HepG2 (cell line): ENCODE measurements around the gene ACSL5. TPM values are rescaled to one million over a fixed set of nuclear protein-coding genes. Genes with fewer than 3 reads are reported as not detected.

Source experiments
- ATAC-seq: fragments of 200-7000 bp; cut with Tn5 transposase; 3 replicates; pipeline ENCODE4 v1.9.1; 2020; ENCODE audit warnings: mild to moderate bottlenecking, moderate library complexity
- BruUV-seq: library from RNA; stranded (reverse); fragments of 400-500 nt; replicated peaks from 2 replicates; lab custom pipeline; 2021; lab: Mats Ljungman, UMichigan
- CTCF ChIA-PET: fragments of 300-600 bp; formaldehyde crosslinking; extraction: SDS; loops from one replicate; lab custom pipeline; 2021; ENCODE audit warnings: low total read pairs, inconsistent platforms, low intra/inter-chr PET ratio; lab: Yijun Ruan, JAX
- POLR2A ChIA-PET: fragments of 350-600 bp; sonication (Branson Sonifier 250); formaldehyde crosslinking; loops from one replicate; lab custom pipeline; 2020; ENCODE audit warnings: antibody characterized with exemption, inconsistent platforms; lab: Yijun Ruan, JAX
- DNase-seq: peaks from one replicate; pipeline ENCODE4 v3.0.0-alpha.2; 2015; ENCODE audit warnings: low spot score
- FAIRE-seq: peaks from 3 replicates; lab custom pipeline; 2011; peaks lifted over from hg19 to GRCh38; lab: Jason Lieb, UNC
- H2AFZ ChIP-seq: one replicate; pipeline ENCODE4 v1.6.1; 2011; ENCODE audit warnings: low read length, inconsistent platforms
- H3K27ac ChIP-seq: fragments of 300-600 bp; 3 replicates; pipeline ENCODE4 v1.8.0; 2011; ENCODE audit warnings: mixed run types, mild to moderate bottlenecking, mixed read lengths, low read length, inconsistent platforms; ENCODE audit not compliant: insufficient read depth; ENCODE audit errors: extremely low read length
- H3K27me3 ChIP-seq, 2 experiments: fragments of 200-600 bp in 1 of 2; 2 replicates in 1 of 2; 3 replicates in 1 of 2; pipeline versions ENCODE4 v1.6.0 to v1.8.0; 2011; ENCODE audit warnings: low read length in 2 of 2, mild to moderate bottlenecking in 2 of 2, moderate library complexity in 2 of 2, inconsistent platforms in 1 of 2; ENCODE audit not compliant: insufficient read depth in 2 of 2, control insufficient read depth in 1 of 2
- H3K36me3 ChIP-seq, 2 experiments: fragments of 200-600 bp in 1 of 2; replicated peaks in 1 of 2; 2 replicates in 1 of 2; 3 replicates in 1 of 2; pipeline versions ENCODE4 v1.5.1 to v1.8.0; 2011; ENCODE audit warnings: low read length in 2 of 2, inconsistent platforms in 1 of 2; ENCODE audit not compliant: insufficient read depth in 2 of 2, control insufficient read depth in 1 of 2
- H3K4me1 ChIP-seq: 2 replicates; pipeline ENCODE4 v1.5.1; 2012; ENCODE audit warnings: low read length, inconsistent platforms; ENCODE audit not compliant: insufficient read depth
- H3K4me2 ChIP-seq: 2 replicates; pipeline ENCODE4 v1.6.0; 2011; ENCODE audit warnings: low read depth, low read length, inconsistent platforms
- H3K4me3 ChIP-seq, 3 experiments: fragments of 200-600 bp in 1 of 3; sonication (generic), shearing (Covaris generic) in 1 of 3; replicated peaks in 1 of 3; 2 replicates each; pipeline ENCODE4 v1.5.1; 2011 to 2016; ENCODE audit warnings: low read length in 3 of 3, inconsistent platforms in 2 of 3, low read depth in 2 of 3, mild to moderate bottlenecking in 2 of 3, control low read depth in 1 of 3, mixed read lengths in 1 of 3; ENCODE audit not compliant: insufficient read depth in 1 of 3
- H3K79me2 ChIP-seq: one replicate; pipeline ENCODE4 v1.6.1; 2011; ENCODE audit warnings: low read length, inconsistent platforms; ENCODE audit not compliant: insufficient read depth
- H3K9ac ChIP-seq: 2 replicates; pipeline ENCODE4 v1.6.0; 2011; ENCODE audit warnings: mild to moderate bottlenecking, low read depth, low read length, inconsistent platforms; ENCODE audit not compliant: insufficient read depth
- H3K9me3 ChIP-seq: 2 replicates; pipeline ENCODE4 v1.5.1; 2012; ENCODE audit warnings: mild to moderate bottlenecking, low read length
- H4K20me1 ChIP-seq: 2 replicates; pipeline ENCODE4 v1.6.0; 2011; ENCODE audit warnings: inconsistent platforms, mild to moderate bottlenecking, low read length, moderate library complexity; ENCODE audit not compliant: insufficient read depth
- CENPT ChIP-seq: sonication (generic); formaldehyde crosslinking; IDR thresholded peaks from 2 replicates; pipeline ENCODE4 v1.8.0; 2022; ENCODE audit warnings: low read depth, mild to moderate bottlenecking, moderate library complexity, missing genetic modification reagents
- FOSL2 ChIP-seq: sonication (generic); formaldehyde crosslinking; IDR thresholded peaks from 2 replicates; pipeline ENCODE4 v1.4.0; 2020; ENCODE audit warnings: missing genetic modification reagents
- REXO4 ChIP-seq: sonication (generic); formaldehyde crosslinking; IDR thresholded peaks from 2 replicates; pipeline ENCODE4 v1.8.0; 2022; ENCODE audit warnings: missing genetic modification reagents, mild to moderate bottlenecking, borderline replicate concordance
- RFXANK ChIP-seq: IDR thresholded peaks from 2 replicates; pipeline ENCODE4 v1.6.1; 2016
- TOPORS ChIP-seq: sonication (generic); formaldehyde crosslinking; IDR thresholded peaks from 2 replicates; pipeline ENCODE4 v1.8.0; 2023; ENCODE audit warnings: mild to moderate bottlenecking, missing genetic modification reagents
- ZNF101 ChIP-seq: sonication (generic); formaldehyde crosslinking; IDR thresholded peaks from 2 replicates; pipeline ENCODE4 v1.4.0; 2020; ENCODE audit warnings: mild to moderate bottlenecking, low read depth, missing genetic modification reagents, borderline replicate concordance
- WGBS: methylation state at CpG from one replicate; pipeline ENCODE4 v1.1.6; 2017; ENCODE audit warnings: low lambda C conversion rate; 5-methylcytosine and 5-hydroxymethylcytosine counted together
- in situ Hi-C: cut with HindIII; loops from 2 replicates; pipeline ENCODE4 v1.10.0; 2017; ENCODE audit warnings: low pct_unique_long_range_greater_than_20kb; ENCODE audit not compliant: extremely low pct_ligation_motif_present
- intact Hi-C: fragments of 100-400 bp; cut with micrococcal nuclease; formaldehyde crosslinking; loops from one replicate; pipeline ENCODE4 v1.10.0; 2022; ENCODE audit not compliant: unreplicated experiment
- polyA plus RNA-seq, 8 experiments: library from polyadenylated mRNA; depleted of rRNA in 3 of 8; stranded (reverse) in 7 of 8; unstranded in 1 of 8; fragments of >200 nt; fragmentation: Illumina TruSeq in 4 of 8; extraction: Trizol in 4 of 8; gene quantifications; 2 replicates each; pipeline versions ENCODE4 v1.2.1 to v1.2.3, GENCODE V29; 2011 to 2016; ENCODE audit warnings: low read depth in 4 of 8, missing spikeins in 1 of 8, mixed read lengths in 1 of 8; ENCODE audit not compliant: insufficient read depth in 1 of 8
- total RNA-seq, 5 experiments: library from RNA; depleted of rRNA; stranded (reverse); fragments of >200 nt; fragmentation: Illumina TruSeq; extraction: Trizol; gene quantifications; 2 replicates each; pipeline ENCODE4 v1.2.3, GENCODE V29; 2016; ENCODE audit warnings: low read depth in 1 of 5
- TF ChIP-seq, protein P1 (sequence below): sonication (generic); formaldehyde crosslinking; IDR thresholded peaks from 2 replicates; pipeline ENCODE4 v1.4.0; 2020; ENCODE audit warnings: missing genetic modification reagents, borderline replicate concordance

Gene ACSL5
- total and polyA plus RNA-seq, 2 of the 13 experiments (the other 11 are each of a cell fraction or from before 2014, with no cell fraction given): 56.4 to 82.5 TPM

DNA sequence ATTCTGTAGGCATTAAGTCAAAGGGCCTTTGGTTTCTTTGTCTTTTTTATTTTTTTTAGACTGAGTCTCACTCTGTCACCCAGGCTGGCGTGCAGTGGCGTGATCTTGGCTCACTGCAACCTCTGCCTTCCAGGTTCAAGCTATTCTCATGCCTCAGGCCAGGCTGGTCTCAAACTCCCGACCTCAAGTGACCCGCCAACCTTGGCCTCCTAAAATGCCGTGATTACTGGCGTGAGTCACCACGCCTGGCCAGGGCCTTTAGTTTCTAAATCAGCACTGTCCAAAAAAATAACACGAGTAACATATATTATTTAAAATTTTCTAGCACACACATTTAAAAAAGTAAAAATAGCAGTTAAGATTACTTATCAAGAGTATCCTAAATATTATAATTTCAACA, 11.1 kb upstream of the ACSL5 start:
- Histone ChIP-seq H3K27me3 (no peaks in the 10 kb centered on the region), H4K20me1 (no peaks in the 10 kb centered on the region), H3K9ac (no peak overlapping the region), H3K79me2 (no peaks in the 10 kb centered on the region), H3K4me2 (no peak overlapping the region), H2AFZ (no peak overlapping the region), H3K36me3 (no peaks in the 10 kb centered on the region), H3K4me1 (peaks cover 81% of the 10 kb centered on the region), H3K27ac (no peak overlapping the region), H3K4me3 (no peak overlapping the region), H3K9me3 (no peaks in the 10 kb centered on the region)
- DNase-seq (no peak), FAIRE-seq (no peak), ATAC-seq (no peak)
- TF ChIP-seq, protein P1, sequence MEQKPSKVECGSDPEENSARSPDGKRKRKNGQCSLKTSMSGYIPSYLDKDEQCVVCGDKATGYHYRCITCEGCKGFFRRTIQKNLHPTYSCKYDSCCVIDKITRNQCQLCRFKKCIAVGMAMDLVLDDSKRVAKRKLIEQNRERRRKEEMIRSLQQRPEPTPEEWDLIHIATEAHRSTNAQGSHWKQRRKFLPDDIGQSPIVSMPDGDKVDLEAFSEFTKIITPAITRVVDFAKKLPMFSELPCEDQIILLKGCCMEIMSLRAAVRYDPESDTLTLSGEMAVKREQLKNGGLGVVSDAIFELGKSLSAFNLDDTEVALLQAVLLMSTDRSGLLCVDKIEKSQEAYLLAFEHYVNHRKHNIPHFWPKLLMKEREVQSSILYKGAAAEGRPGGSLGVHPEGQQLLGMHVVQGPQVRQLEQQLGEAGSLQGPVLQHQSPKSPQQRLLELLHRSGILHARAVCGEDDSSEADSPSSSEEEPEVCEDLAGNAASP (CRISPR knock-in tag): peak; percentile 58; the same call in 1 of the 2 replicates
- TF ChIP-seq FOSL2 (CRISPR knock-in tag) (0 out of 2 replicates have a peak, but pooled peaks have one; percentile 11), REXO4 (CRISPR knock-in tag) (no peak)
- in situ Hi-C loops (no loop called here), intact Hi-C loops (no loop called here)
- no TSS peak for BruUV-seq
- 80% methylated on average over 8 of the region's 8 CpGs for WGBS
- ChIA-PET CTCF (no interaction called here), POLR2A (no interaction called here)

DNA sequence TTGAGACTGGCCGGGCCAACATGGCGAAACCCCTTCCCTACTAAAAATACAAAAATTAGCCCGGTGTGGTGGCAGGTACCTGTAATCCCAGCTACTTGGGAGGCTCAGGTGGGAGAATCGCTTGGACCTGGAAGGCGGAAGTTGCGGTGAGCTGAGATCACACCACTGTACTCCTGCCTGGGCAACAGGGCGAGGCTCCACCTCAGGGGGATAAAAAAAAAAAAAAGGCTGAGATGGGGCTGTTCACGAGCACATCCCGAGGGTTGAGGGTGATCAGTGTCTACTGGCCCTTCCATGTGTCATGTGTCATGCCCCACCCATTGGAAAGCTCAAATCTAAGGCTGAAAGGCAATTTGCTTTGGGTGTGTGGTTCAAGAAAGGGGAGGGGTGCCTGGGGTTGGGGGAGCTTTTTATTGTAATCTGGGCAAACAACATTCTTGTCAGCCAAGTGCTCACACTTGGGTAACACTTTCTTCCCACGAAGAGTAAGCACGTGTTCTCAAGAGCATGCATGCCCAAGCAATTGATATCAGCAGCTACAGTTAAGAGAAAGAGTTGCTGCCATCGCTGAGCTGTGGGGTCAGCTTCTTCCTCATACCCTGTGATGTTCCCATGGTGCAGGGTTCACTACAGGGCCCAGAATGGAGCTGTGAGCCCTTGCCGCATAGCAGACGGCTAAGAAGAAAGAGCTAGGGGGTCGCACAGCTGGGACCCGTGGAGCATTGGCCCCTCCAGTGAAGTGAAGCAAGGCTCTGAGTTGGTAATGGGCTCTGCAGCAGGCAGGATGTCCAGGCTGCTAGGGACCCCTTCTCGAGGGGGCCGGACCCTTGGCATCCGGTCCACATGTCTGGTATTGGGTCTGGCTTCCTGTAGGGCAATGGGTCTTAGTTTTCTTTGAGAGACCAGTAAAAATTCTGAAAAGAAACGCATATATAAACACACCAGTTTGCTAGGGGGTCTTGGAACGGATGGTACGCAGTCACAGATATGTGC, 9.9 kb upstream of the ACSL5 start:
- ChIA-PET CTCF (no interaction called here), POLR2A (interaction anchor here (0.8 to 3.5 kb wide), 10 partner anchors 11 to 138 kb away, joined by 3 to 55 read pairs (median 4); partner anchors contain the start of genes ACSL5, VTI1A and ZDHHC6)
- no peak overlapping the region for H3K4me2 ChIP-seq
- TF ChIP-seq RFXANK (CRISPR knock-in tag) (no peak), TOPORS (no peak), ZNF101 (CRISPR knock-in tag) (no peak), CENPT (CRISPR knock-in tag) (no peak)
- 96% methylated on average over 18 of the region's 22 CpGs for WGBS
- no peaks in the 10 kb centered on the region for H3K27me3 ChIP-seq
- peak overlapping the region; percentile 77 for H3K27ac ChIP-seq
- no peak for ATAC-seq
- no peak for DNase-seq
- H3K36me3 ChIP-seq: no peaks in the 10 kb centered on the region
- no TSS peak for BruUV-seq
- H2AFZ ChIP-seq: no peak overlapping the region
- no peak overlapping the region for H3K4me3 ChIP-seq
- FAIRE-seq: no peak
- no peaks in the 10 kb centered on the region for H4K20me1 ChIP-seq
- no peak overlapping the region for H3K9ac ChIP-seq
- H3K79me2 ChIP-seq: no peaks in the 10 kb centered on the region
- no peaks in the 10 kb centered on the region for H3K9me3 ChIP-seq
- in situ Hi-C loops: no loop called here
- intact Hi-C loops: no loop called here
- H3K4me1 ChIP-seq: peaks cover 81% of the 10 kb centered on the region
